ENCODE results near the gene CEP126. TPM values are rescaled to one million over a fixed set of nuclear protein-coding genes. Genes with fewer than 3 reads are reported as not detected.

CEP126 gene
- total and polyA plus RNA-seq, 4 donors: 1.7 to 12.5 (median 7.5) TPM

DNA sequence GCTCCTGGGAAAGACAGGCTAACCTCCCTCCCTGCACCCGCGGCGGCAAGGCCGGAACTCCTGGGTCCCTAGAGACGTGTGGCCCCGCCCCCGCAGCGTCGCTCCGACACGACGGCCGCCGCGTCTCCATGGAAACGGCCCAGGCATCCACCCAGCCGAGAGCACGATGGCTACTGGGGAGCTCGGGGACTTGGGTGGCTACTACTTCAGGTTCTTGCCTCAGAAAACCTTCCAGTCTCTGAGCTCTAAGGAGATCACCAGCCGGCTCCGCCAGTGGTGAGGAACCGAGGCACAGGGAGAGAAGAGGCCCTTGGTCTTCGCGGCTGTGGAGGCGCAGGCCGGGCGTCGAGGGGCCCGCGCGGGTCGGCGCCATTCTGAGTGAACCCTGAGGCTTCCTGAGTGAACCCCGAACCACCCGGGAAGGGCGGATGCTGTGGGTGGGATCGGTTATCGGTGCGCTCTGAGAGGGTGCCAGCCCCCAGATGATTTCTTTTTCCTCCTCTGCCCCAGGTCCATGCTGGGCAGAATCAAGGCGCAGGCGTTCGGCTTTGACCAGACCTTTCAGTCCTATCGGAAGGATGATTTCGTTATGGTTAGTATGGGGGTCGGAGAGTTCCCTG lies 132.6 kb downstream of the CEP126 start, which contains the start of gene CFAP300:
TSS of gene CFAP300 (plus strand) at position 133 of the 620 bp plus-strand sequence. CDS start at position 167, 34 bp downstream.
- Histone ChIP-seq H3K4me3 (peak within 1 kb of the TSS; percentile 37), H3K9ac (ENCODE audit: insufficient read depth in 1 of 2, low read length in 2 of 2) (peak within 1 kb of the TSS; percentile 46 to 90), H3K36me3 (ENCODE audit: control insufficient read depth in 4 of 4, insufficient read depth in 4 of 4, low read length in 4 of 4) (no peaks in the 10 kb centered on the region), H3K27ac (ENCODE audit: low read depth in 1 of 2, low read length in 1 of 2) (peak within 1 kb of the TSS in 1 of 2 donors; percentile 57), H3K4me1 (ENCODE audit: control insufficient read depth in 5 of 5, insufficient read depth in 5 of 5, low read length in 5 of 5) (peaks cover 0 to 9% (median 0%) of the 10 kb centered on the region in 5 donors), H3K9me3 (ENCODE audit: control insufficient read depth in 4 of 4, insufficient read depth in 3 of 4, low read length in 3 of 4) (peaks cover 0 to 2% (median 0%) of the 10 kb centered on the region in 4 donors), H3K27me3 (ENCODE audit: control insufficient read depth in 3 of 3, insufficient read depth in 3 of 3, low read length in 2 of 3) (no peaks in the 10 kb centered on the region)
- TF ChIP-seq, protein P1, sequence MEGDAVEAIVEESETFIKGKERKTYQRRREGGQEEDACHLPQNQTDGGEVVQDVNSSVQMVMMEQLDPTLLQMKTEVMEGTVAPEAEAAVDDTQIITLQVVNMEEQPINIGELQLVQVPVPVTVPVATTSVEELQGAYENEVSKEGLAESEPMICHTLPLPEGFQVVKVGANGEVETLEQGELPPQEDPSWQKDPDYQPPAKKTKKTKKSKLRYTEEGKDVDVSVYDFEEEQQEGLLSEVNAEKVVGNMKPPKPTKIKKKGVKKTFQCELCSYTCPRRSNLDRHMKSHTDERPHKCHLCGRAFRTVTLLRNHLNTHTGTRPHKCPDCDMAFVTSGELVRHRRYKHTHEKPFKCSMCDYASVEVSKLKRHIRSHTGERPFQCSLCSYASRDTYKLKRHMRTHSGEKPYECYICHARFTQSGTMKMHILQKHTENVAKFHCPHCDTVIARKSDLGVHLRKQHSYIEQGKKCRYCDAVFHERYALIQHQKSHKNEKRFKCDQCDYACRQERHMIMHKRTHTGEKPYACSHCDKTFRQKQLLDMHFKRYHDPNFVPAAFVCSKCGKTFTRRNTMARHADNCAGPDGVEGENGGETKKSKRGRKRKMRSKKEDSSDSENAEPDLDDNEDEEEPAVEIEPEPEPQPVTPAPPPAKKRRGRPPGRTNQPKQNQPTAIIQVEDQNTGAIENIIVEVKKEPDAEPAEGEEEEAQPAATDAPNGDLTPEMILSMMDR (IDR thresholded peaks at IDR 0.05; ENCODE audit: control extremely low read depth, extremely low read depth): no peak
- peak; percentile 86 for ATAC-seq (ENCODE audit: insufficient read depth, low FRiP score)
- 1 to 3% methylated on average over 45 of the region's 45 CpGs for WGBS, 2 donors
- DNase-seq: peak; percentile 74 to 82 (median 81)

Other genes starting within 250 kb of the CEP126 start
- under 1 TPM in 1 of 2 donors, not detected in 1; 0.40 TPM for gene ANGPTL5, start 1.5 kb downstream of the CEP126 start, total RNA-seq
- under 1 TPM; 0.08 to 0.11 TPM for gene ANGPTL5, start 1.5 kb downstream of the CEP126 start, polyA plus RNA-seq
- 10 to 100 TPM; 16.7 to 21.3 TPM for gene CFAP300, start 132.4 kb downstream of the CEP126 start, total RNA-seq
- 10 to 100 TPM; 11.0 to 11.9 TPM for gene CFAP300, start 132.4 kb downstream of the CEP126 start, polyA plus RNA-seq
- gene YAP1, start 195.4 kb downstream of the CEP126 start, total RNA-seq: 100 to 1,000 TPM; 120 to 257 TPM
- 10 to 100 TPM; 29.5 to 41.2 TPM for gene YAP1, start 195.4 kb downstream of the CEP126 start, polyA plus RNA-seq

All from lung (tissue), 12 donors.